ENCODE data around the gene SUCLG1. TPM values are rescaled to one million over a fixed set of nuclear protein-coding genes. Genes with fewer than 3 reads are reported as not detected.
"Not testable (repeated sequence)": the region's sequence is repeated elsewhere in the genome, so short reads cannot be mapped to it uniquely, and the experiment has no call there.

The SUCLG1 gene
- total and polyA plus RNA-seq, 5 experiments from 2014 or later = 44.0 to 93.7 (median 89.7) TPM

DNA sequence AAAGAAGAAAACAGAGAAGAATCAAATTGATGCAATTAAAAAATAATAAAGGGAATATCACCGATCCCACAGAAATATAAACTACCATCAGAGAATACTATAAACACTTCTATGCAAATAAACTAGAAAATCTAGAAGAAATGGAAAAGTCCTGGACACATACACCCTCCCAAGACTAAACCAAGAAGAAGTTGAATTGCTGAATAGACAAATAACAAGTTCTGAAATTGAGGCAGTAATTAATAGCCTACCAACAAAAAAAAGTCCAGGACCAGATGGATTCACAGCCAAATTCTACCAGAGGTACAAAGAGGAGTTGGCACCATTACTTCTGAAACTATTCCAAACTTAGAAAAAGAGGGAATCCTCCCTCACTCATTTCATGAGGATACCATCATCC is 59.2 kb downstream of the SUCLG1 start:
- DNase-seq, H3K4me3 Mint-ChIP-seq, H3K27ac Mint-ChIP-seq, H3K4me1 Mint-ChIP-seq, H3K9me3 Mint-ChIP-seq, POLR2A ChIA-PET, ATAC-seq, H3K36me3 Mint-ChIP-seq, H3K27me3 Mint-ChIP-seq: not testable (repeated sequence)

DNA sequence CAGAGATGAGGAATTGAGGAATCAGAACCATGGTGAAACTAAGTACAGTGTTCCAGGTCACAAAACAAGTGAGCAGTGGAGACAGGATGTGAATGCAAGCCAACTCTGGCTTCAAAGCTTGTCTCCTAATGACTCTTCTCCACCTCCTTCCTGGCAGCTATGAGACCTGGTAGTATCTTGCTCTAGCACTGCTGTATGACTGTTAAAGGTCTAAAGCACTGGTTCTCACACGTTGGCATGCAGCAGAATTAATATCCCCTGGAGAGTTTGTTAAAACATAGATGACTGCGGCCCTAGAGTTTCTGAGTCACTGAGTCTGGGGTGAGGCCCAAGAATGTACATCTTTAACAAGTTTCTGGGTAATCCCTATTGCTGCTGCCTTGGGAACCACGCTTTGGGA is 63.3 kb downstream of the SUCLG1 start:
- H3K9me3 Mint-ChIP-seq = peaks cover 0 to 14% (median 5%) of the 10 kb centered on the region in 9 donors
- POLR2A ChIA-PET = no interaction called here
- DNase-seq (no peak), ATAC-seq (no peak)
- H3K4me1 Mint-ChIP-seq = no peaks in the 10 kb centered on the region
- no peak overlapping the region for H3K27ac Mint-ChIP-seq
- no peak overlapping the region for H3K4me3 Mint-ChIP-seq
- H3K27me3 Mint-ChIP-seq = peaks cover 3 to 18% (median 15%) of the 10 kb centered on the region in 5 donors
- H3K36me3 Mint-ChIP-seq = peaks cover 0 to 13% (median 3%) of the 10 kb centered on the region in 3 donors

DNA sequence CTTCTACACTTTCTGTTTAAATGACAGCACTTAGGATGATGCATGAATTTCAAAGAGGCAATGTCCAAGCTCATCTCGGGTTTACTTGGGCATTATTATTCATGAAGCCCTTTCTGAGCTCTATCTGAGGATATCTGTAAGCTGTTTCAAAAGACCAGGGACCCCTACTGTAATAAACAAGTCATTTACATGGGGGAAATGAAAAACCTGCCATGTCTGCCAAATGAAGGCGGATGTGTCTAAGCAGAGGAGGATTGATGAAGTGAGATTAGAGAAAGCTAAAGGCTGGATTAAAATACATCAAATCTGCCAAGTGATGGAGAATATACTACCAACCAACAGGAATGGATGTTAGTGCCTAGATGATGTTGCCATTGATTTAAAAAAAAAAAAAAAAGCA is 64.5 kb downstream of the SUCLG1 start:
- POLR2A ChIA-PET = interaction anchor here (0.7 kb wide), 1 partner anchor 866 kb away, joined by 4 read pairs; no protein-coding TSS in a partner anchor
- Mint-ChIP-seq H3K9me3 (peaks cover 0 to 15% (median 8%) of the 10 kb centered on the region in 9 donors), H3K27ac (no peak overlapping the region), H3K4me3 (no peak overlapping the region), H3K27me3 (peaks cover 3 to 21% (median 16%) of the 10 kb centered on the region in 5 donors), H3K36me3 (peaks cover 0 to 18% (median 3%) of the 10 kb centered on the region in 3 donors), H3K4me1 (no peaks in the 10 kb centered on the region)
- DNase-seq = no peak
- ATAC-seq = no peak

DNA sequence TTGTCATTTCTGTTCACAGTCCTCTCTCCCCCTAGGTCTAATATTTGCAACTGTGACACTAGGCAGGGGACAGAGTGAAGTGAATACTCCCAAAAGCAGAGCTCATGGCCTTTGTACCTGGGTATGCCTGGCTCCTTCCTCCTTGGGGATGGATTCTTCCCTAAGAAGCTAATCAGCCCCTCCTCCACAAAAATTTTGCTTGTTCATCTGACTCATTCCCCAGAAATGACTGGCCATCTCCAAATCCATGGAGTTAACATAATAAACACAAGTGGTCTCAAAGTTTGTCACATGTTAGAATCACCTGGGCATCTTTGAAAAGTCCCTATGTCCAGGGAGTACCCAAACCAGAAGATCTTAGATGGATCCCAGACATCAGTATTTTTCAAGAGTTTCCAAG is 65.3 kb downstream of the SUCLG1 start:
- Mint-ChIP-seq H3K4me1 (no peaks in the 10 kb centered on the region), H3K27ac (no peak overlapping the region), H3K9me3 (peaks cover 0 to 15% (median 8%) of the 10 kb centered on the region in 9 donors), H3K4me3 (no peak overlapping the region), H3K27me3 (peaks cover 3 to 21% (median 16%) of the 10 kb centered on the region in 5 donors), H3K36me3 (peaks cover 0 to 18% (median 3%) of the 10 kb centered on the region in 3 donors)
- ATAC-seq (no peak), DNase-seq (no peak)
- POLR2A ChIA-PET = no interaction called here

DNA sequence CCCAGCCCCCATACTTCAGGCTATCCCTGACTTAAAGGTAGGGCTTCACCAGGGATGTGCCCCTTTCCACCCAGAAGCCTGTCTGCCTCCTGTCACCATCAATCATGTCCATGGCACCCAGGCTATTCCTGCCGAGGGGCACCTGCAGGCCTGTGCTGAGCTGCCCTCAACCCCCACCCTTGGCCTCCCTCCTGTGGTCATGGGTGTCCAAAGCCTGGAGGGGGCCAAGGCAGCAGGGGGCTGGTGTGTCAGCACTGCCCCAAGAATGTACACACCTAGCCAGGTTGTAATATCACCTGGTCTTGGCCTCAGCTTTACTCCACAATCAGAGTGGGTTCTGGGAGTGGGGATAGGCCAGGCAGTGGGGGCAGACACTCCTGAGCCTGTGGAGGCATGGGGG is 69.3 kb downstream of the SUCLG1 start:
- Mint-ChIP-seq H3K36me3 (peaks cover 0 to 22% (median 3%) of the 10 kb centered on the region in 3 donors), H3K4me1 (peaks cover 0 to 2% (median 0%) of the 10 kb centered on the region in 4 donors), H3K4me3 (no peak overlapping the region), H3K27ac (no peak overlapping the region), H3K9me3 (peaks cover 0 to 15% (median 8%) of the 10 kb centered on the region in 9 donors), H3K27me3 (peaks cover 19 to 44% (median 29%) of the 10 kb centered on the region in 5 donors)
- POLR2A ChIA-PET = no interaction called here
- ATAC-seq (no peak), DNase-seq (no peak)

DNA sequence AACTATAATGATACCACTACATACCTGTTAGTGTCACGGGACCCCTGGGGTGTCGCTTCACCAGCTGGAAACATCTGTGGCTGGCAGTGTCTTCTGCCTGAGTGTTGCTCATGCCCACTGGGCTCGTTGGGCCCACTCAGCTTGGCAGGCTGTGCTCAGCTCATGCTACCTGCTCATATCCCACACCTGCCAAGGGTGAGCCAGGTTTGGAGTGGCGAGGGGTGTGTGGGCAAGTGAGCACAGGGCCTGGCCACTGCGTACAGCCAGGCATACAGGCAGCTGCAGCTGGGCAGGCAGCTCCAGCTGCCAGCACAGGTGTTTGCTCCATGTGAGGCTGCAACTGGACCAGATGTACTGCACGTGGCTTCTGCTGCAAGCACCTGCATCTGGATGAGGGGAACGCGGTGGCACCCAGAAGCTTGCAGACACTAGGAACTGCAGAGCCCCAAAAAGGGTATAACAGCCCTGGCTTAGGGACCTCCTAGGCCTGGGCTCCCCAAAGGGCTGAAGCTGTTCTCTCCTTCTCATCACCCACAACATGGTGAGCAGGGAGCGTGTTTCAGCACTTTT is 70.1 kb downstream of the SUCLG1 start:
- Mint-ChIP-seq H3K9me3 (peaks cover 0 to 15% (median 8%) of the 10 kb centered on the region in 9 donors), H3K27ac (no peak overlapping the region), H3K36me3 (peaks cover 0 to 22% (median 3%) of the 10 kb centered on the region in 3 donors)

DNA sequence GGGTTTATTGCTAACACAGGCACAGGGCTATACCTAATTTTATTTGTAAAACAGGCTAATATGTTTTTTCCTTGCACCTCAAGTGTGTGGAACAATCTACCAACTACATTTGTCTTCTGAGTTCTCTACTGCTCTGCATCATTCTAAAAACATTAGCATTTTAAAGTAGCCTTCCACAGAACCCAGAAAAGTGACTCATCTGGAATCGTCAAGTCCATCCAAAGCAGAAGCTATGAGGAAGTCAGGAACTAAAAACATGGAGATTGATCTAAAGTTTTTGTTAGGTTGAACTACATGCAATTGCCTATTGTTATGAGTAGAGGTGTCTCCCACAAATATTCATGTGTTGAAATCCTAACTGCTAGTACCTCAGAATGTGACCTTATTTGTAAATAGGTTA is 70.9 kb downstream of the SUCLG1 start:
- Mint-ChIP-seq H3K4me3 (no peak overlapping the region), H3K36me3 (peaks cover 0 to 22% (median 3%) of the 10 kb centered on the region in 3 donors), H3K4me1 (peaks cover 0 to 2% (median 0%) of the 10 kb centered on the region in 4 donors), H3K9me3 (peaks cover 0 to 15% (median 8%) of the 10 kb centered on the region in 9 donors), H3K27ac (no peak overlapping the region), H3K27me3 (peaks cover 20 to 59% (median 31%) of the 10 kb centered on the region in 5 donors)
- ATAC-seq = no peak
- no peak for DNase-seq
- POLR2A ChIA-PET = no interaction called here

More for the DNA sequence above, 70.1 kb downstream of the SUCLG1 start:
- peaks cover 0 to 2% (median 0%) of the 10 kb centered on the region in 4 donors for H3K4me1 Mint-ChIP-seq
- DNase-seq = no peak
- ATAC-seq = no peak
- H3K4me3 Mint-ChIP-seq = no peak overlapping the region
- H3K27me3 Mint-ChIP-seq = peaks cover 19 to 52% (median 29%) of the 10 kb centered on the region in 5 donors
- POLR2A ChIA-PET = no interaction called here

DNA sequence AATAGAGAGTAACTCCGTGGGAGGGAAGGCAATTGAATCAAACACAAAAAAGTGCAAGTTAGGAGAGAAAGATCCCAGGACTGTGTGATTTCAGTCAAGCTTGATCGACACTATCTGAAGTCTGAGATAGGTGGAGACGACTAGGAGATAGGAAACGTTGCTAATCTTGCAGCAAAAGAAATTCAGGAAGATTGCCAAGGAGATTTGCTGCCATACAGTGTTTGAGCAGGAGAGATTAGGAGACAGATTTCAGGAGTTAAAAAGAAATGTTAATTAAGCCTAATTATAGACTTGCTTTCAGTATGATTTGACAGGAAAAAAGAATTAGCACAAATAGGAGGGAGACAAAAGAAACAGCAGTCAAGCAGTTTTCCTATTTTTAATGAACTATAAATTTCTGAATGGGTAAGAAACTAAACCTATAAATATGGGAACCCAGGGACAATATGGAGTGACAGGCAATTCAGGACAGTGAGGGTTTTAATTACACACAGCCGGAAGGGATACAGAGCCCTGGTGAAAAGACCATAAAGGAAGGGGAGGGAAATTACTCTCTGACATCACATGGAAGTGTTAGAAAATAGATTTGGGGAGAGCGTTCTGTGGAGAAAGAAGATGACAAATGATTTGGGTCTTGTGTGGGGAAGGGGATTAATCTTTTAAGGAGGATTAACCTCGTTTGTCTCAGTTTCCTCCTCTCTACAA is 72.6 kb downstream of the SUCLG1 start:
- no peak overlapping the region for H3K4me3 Mint-ChIP-seq
- H3K4me1 Mint-ChIP-seq = peaks cover 0 to 2% (median 0%) of the 10 kb centered on the region in 4 donors
- H3K9me3 Mint-ChIP-seq = peaks cover 0 to 8% (median 3%) of the 10 kb centered on the region in 9 donors
- ATAC-seq (no peak), DNase-seq (no peak)
- H3K27me3 Mint-ChIP-seq = peaks cover 17 to 48% (median 26%) of the 10 kb centered on the region in 5 donors
- POLR2A ChIA-PET = no interaction called here
- peaks cover 0 to 11% (median 3%) of the 10 kb centered on the region in 3 donors for H3K36me3 Mint-ChIP-seq
- H3K27ac Mint-ChIP-seq = no peak overlapping the region

DNA sequence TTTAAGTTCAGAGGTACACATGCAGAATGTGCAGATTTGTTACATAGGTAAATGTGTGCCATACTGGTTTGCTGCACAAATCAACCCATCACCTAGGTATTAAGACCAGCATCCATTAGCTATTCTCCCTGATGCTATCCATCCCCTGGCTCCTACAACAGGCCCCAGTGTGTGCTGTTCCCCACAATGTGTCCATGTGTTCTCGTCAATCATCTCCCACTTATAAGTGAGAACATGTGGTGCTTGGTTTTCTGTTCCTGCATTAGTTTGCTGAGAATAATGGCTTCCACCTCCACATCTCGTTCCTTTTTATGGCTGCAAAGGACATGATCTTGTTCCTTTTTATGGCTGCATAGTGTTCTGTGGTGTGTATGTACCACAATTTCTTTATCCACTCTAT is 75.8 kb downstream of the SUCLG1 start:
- DNase-seq (no peak), ATAC-seq (no peak)
- no peak overlapping the region for H3K4me3 Mint-ChIP-seq
- H3K9me3 Mint-ChIP-seq = peaks cover 0 to 2% (median 0%) of the 10 kb centered on the region in 9 donors
- POLR2A ChIA-PET = no interaction called here
- no peak overlapping the region for H3K27ac Mint-ChIP-seq
- H3K27me3 Mint-ChIP-seq = peaks cover 15 to 38% (median 20%) of the 10 kb centered on the region in 5 donors
- H3K36me3 Mint-ChIP-seq = peaks cover 0 to 4% (median 0%) of the 10 kb centered on the region in 3 donors
- H3K4me1 Mint-ChIP-seq = peaks cover 0 to 2% (median 0%) of the 10 kb centered on the region in 4 donors

DNA sequence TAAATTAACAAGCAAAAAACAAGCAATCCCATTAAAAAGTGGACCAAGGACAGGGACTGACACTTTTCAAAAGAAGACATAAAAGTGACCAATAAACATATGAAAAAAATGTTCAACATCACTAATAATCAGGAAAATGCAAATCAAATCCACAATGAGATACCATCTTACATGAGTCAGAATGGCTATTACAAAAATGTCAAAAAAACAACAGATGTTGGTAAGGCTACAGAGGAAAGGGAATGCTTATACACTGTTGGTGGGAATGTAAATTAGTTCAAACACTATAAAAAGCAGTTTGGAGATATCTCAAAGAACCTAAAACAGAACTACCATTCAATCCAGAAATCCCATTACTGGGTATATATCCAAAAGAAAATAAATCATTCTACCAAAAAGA is 78.2 kb downstream of the SUCLG1 start:
- POLR2A ChIA-PET = no interaction called here
- ATAC-seq = no peak
- peaks cover 0 to 9% (median 0%) of the 10 kb centered on the region in 3 donors for H3K36me3 Mint-ChIP-seq
- H3K4me1 Mint-ChIP-seq = peaks cover 0 to 2% (median 0%) of the 10 kb centered on the region in 4 donors
- no peak overlapping the region for H3K27ac Mint-ChIP-seq
- H3K9me3 Mint-ChIP-seq = peaks cover 0 to 4% (median 0%) of the 10 kb centered on the region in 9 donors
- no peak overlapping the region for H3K4me3 Mint-ChIP-seq
- peaks cover 9 to 35% (median 20%) of the 10 kb centered on the region in 5 donors for H3K27me3 Mint-ChIP-seq
- DNase-seq = no peak

DNA sequence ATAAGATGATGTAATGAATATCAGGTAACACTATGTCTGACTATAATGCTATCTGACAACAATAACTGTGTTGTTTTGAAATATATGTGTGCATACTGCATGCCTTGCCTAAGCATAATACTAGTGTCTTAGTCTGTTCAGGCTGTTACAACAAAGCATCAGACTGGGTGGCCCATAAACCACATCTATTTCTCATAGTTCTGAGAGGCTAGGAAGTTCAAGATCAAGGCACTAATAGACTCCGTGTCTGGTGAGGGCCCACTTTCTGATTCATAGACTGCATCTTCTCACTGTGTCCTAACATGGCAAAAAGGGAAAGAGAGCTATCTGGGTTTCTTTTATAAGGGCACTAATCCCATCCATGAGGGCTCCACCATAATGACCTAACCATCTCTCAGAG is 80.1 kb downstream of the SUCLG1 start:
- H3K4me3 Mint-ChIP-seq = no peak overlapping the region
- no peak for DNase-seq
- H3K27me3 Mint-ChIP-seq = peaks cover 2 to 28% (median 17%) of the 10 kb centered on the region in 5 donors
- peaks cover 0 to 6% (median 0%) of the 10 kb centered on the region in 9 donors for H3K9me3 Mint-ChIP-seq
- POLR2A ChIA-PET = no interaction called here
- H3K27ac Mint-ChIP-seq = no peak overlapping the region
- peaks cover 0 to 5% (median 0%) of the 10 kb centered on the region in 3 donors for H3K36me3 Mint-ChIP-seq
- no peak for ATAC-seq
- no peaks in the 10 kb centered on the region for H3K4me1 Mint-ChIP-seq

DNA sequence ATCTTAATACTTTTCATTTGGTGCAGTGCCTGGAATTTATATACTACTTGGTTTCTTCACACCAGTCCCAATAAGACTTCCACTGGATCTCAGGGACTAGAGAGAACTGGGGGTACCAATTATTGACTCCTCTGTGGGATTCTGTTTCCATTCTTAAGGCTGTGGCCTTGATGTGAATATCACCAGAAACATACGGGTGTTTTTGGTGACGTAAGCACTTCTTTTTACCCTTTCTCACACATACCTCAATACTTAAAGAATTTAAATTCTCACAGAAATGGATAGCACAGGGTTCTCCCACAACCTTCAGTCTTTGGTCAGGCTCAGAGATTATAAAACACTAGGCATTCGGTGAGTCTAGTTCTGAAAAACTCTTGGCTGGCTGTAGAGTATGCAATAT is 84.1 kb downstream of the SUCLG1 start:
- ATAC-seq = no peak
- Mint-ChIP-seq H3K4me3 (no peak overlapping the region), H3K36me3 (peaks cover 0 to 5% (median 0%) of the 10 kb centered on the region in 3 donors), H3K27me3 (peaks cover 5 to 43% (median 27%) of the 10 kb centered on the region in 5 donors), H3K27ac (no peak overlapping the region), H3K4me1 (no peaks in the 10 kb centered on the region), H3K9me3 (peaks cover 0 to 6% (median 0%) of the 10 kb centered on the region in 9 donors)
- DNase-seq = no peak
- POLR2A ChIA-PET = no interaction called here

DNA sequence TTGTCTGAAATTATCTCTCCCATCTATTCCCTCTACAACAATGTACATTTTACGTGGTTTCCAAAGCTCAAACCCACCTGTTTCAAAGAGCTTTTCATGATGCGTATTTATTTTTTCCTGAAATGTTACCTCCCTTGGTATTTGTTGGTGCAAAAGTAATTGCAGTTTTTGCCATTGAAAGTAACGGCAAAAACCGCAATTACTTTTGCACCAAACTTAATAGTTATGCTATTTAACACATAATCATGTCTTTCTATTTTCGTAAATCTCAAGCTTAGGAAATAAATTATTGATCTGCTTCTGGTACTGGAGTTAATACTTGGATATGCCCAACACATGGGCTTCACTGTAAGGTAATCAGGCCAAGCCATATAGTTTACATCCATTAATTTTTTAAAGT is 85.2 kb downstream of the SUCLG1 start:
- Mint-ChIP-seq H3K9me3 (peaks cover 0 to 6% (median 0%) of the 10 kb centered on the region in 9 donors), H3K4me3 (no peak overlapping the region), H3K36me3 (peaks cover 0 to 5% (median 0%) of the 10 kb centered on the region in 3 donors), H3K27ac (no peak overlapping the region), H3K4me1 (no peaks in the 10 kb centered on the region), H3K27me3 (peaks cover 5 to 43% (median 27%) of the 10 kb centered on the region in 5 donors)
- DNase-seq = no peak
- ATAC-seq = no peak
- POLR2A ChIA-PET = no interaction called here

All from naive thymus-derived CD8-positive, alpha-beta T cell (primary cell).